WI38 (cell line): Measurements from ENCODE around the gene TRIM23.
"Not testable (repeated sequence)": the region's sequence is repeated elsewhere in the genome, so short reads cannot be mapped to it uniquely, and the experiment has no call there.

Experiments
- H3K4me3 ChIP-seq: 2 replicates; pipeline ENCODE4 v1.5.1; 2011; ENCODE audit warnings: low read depth, mild to moderate bottlenecking, control low read depth, low read length
- CTCF ChIP-seq: IDR thresholded peaks from 2 replicates; pipeline ENCODE4 v1.5.1; 2012; ENCODE audit warnings: low read depth, mild to moderate bottlenecking, control low read depth, low read length

TRIM23 gene

GRCh38 chr5:65620021-65620420, 4.1 kb downstream of the TRIM23 start:
- TF ChIP-seq CTCF: no peak
- no peak overlapping the region for H3K4me3 ChIP-seq

- no peak overlapping the region for H3K4me3 ChIP-seq
- no peak for TF ChIP-seq CTCF
These were observed 11.7 kb downstream of the TRIM23 start for GRCh38 chr5:65612298-65612907.

GRCh38 chr5:65611524-65611923, 12.6 kb downstream of the TRIM23 start:
- no peak overlapping the region for H3K4me3 ChIP-seq
- no peak for TF ChIP-seq CTCF

- not testable (repeated sequence) for H3K4me3 ChIP-seq
These were observed 22.4 kb downstream of the TRIM23 start for GRCh38 chr5:65601761-65602160.

- no peak overlapping the region for H3K4me3 ChIP-seq
- TF ChIP-seq CTCF: no peak
These were observed 35.4 kb downstream of the TRIM23 start for GRCh38 chr5:65588694-65589093.

GRCh38 chr5:65577141-65577540, 47.0 kb downstream of the TRIM23 start:
- H3K4me3 ChIP-seq: no peak overlapping the region
- no peak for TF ChIP-seq CTCF

GRCh38 chr5:65570598-65571226, 53.4 kb downstream of the TRIM23 start:
- no peak for TF ChIP-seq CTCF
- H3K4me3 ChIP-seq: no peak overlapping the region

- TF ChIP-seq CTCF: no peak
- no peak overlapping the region for H3K4me3 ChIP-seq
These were observed 57.6 kb downstream of the TRIM23 start for GRCh38 chr5:65566505-65566904.
